ENCODE measurements around the gene CD33.
"Not testable (repeated sequence)": the region's sequence is repeated elsewhere in the genome, so short reads cannot be mapped to it uniquely, and the experiment has no call there.

GRCh38 chr19:51210874-51211361, 14.0 kb upstream of the CD33 start:
- TF ChIP-seq CTCF (IDR thresholded peaks at IDR 0.05 in 8 of 11, conservative IDR thresholded peaks at IDR 0.05 in 3 of 11); POLR2A (IDR thresholded peaks at IDR 0.05): not testable (repeated sequence)
